Ovary (tissue), 3 donors: ENCODE data around the gene ZNF607.

ENCODE experiments used
- EP300 ChIP-seq: sonication (generic); formaldehyde crosslinking; IDR thresholded peaks from one replicate; pipeline ENCODE4 v1.6.1; 2017; ENCODE audit warnings: antibody characterized with exemption
- POLR2A ChIP-seq: fragments of 450-650 bp; IDR thresholded peaks from one replicate; pipeline ENCODE4 v1.6.1; 2017; ENCODE audit warnings: antibody characterized with exemption, mild to moderate bottlenecking, moderate library complexity
- TF ChIP-seq, protein P1 (sequence below), 3 donors: fragments of 450-650 bp in 2 of 3; fragments of 200-600 bp in 1 of 3; IDR thresholded peaks; one replicate each; pipeline versions ENCODE4 v1.5.1 to v1.8.0; 2016 to 2022; ENCODE audit warnings: antibody characterized with exemption in 3 of 3, mild to moderate bottlenecking in 1 of 3
- donor health status: DM: no; HTN: no; CAD: no.

GRCh38 chr19:37738371-37738770, 18.8 kb upstream of the ZNF607 start:
- TF ChIP-seq, protein P1, sequence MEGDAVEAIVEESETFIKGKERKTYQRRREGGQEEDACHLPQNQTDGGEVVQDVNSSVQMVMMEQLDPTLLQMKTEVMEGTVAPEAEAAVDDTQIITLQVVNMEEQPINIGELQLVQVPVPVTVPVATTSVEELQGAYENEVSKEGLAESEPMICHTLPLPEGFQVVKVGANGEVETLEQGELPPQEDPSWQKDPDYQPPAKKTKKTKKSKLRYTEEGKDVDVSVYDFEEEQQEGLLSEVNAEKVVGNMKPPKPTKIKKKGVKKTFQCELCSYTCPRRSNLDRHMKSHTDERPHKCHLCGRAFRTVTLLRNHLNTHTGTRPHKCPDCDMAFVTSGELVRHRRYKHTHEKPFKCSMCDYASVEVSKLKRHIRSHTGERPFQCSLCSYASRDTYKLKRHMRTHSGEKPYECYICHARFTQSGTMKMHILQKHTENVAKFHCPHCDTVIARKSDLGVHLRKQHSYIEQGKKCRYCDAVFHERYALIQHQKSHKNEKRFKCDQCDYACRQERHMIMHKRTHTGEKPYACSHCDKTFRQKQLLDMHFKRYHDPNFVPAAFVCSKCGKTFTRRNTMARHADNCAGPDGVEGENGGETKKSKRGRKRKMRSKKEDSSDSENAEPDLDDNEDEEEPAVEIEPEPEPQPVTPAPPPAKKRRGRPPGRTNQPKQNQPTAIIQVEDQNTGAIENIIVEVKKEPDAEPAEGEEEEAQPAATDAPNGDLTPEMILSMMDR (IDR thresholded peaks at IDR 0.05) = no peak
- TF ChIP-seq POLR2A (no peak), EP300 (no peak)
